Esophagus squamous epithelium (tissue), 4 donors: ENCODE results near the gene TMEM190.

Experiments
- CTCF ChIP-seq, 6 experiments: fragments of 450-650 bp in 4 of 6; fragments of 200-600 bp in 2 of 6; sonication (generic) in 2 of 6; IDR thresholded peaks; one replicate each; pipeline ENCODE4 v1.5.1; 2016 to 2019; ENCODE audit warnings: antibody characterized with exemption in 6 of 6, mild to moderate bottlenecking in 4 of 6, moderate library complexity in 4 of 6
- POLR2A ChIP-seq, 4 donors: fragments of 450-650 bp; IDR thresholded peaks; one replicate each; pipeline ENCODE4 v1.6.1; 2017; ENCODE audit warnings: antibody characterized with exemption in 4 of 4, mild to moderate bottlenecking in 4 of 4, moderate library complexity in 3 of 4

GRCh38 chr19:55386493-55386971, 9.9 kb downstream of the TMEM190 start:
- TF ChIP-seq CTCF (IDR thresholded peaks at IDR 0.05) (no peak), POLR2A (IDR thresholded peaks at IDR 0.05) (no peak)
